ENCODE measurements around the gene ISG15.

The ISG15 gene

DNA sequence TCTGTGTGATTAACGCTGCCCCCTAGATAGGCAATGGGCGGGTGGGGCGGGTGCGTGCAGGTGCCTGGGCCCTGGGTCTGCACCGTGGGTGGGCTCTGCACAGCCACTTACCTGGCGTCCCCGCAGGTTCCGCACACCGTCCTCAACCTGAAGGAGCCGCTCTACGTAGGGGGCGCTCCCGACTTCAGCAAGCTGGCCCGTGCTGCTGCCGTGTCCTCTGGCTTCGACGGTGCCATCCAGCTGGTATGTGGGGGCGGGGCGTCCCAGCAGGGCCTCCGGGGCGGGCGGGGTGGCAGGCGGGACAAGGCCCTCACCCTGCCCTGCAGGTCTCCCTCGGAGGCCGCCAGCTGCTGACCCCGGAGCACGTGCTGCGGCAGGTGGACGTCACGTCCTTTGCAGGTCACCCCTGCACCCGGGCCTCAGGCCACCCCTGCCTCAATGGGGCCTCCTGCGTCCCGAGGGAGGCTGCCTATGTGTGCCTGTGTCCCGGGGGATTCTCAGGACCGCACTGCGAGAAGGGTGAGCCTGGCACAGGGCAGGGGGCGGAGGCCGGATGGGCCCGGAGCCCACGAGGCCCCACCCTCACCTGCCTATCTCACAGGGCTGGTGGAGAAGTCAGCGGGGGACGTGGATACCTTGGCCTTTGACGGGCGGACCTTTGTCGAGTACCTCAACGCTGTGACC, 38.0 kb downstream of the ISG15 start:
- DNase-seq (ENCODE audit: low read depth): no peak
- no peak overlapping the region for H3K4me3 ChIP-seq (ENCODE audit: low read length)
- TF ChIP-seq, protein P1, sequence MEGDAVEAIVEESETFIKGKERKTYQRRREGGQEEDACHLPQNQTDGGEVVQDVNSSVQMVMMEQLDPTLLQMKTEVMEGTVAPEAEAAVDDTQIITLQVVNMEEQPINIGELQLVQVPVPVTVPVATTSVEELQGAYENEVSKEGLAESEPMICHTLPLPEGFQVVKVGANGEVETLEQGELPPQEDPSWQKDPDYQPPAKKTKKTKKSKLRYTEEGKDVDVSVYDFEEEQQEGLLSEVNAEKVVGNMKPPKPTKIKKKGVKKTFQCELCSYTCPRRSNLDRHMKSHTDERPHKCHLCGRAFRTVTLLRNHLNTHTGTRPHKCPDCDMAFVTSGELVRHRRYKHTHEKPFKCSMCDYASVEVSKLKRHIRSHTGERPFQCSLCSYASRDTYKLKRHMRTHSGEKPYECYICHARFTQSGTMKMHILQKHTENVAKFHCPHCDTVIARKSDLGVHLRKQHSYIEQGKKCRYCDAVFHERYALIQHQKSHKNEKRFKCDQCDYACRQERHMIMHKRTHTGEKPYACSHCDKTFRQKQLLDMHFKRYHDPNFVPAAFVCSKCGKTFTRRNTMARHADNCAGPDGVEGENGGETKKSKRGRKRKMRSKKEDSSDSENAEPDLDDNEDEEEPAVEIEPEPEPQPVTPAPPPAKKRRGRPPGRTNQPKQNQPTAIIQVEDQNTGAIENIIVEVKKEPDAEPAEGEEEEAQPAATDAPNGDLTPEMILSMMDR (conservative IDR thresholded peaks at IDR 0.05; ENCODE audit: low read length): no peak

DNA sequence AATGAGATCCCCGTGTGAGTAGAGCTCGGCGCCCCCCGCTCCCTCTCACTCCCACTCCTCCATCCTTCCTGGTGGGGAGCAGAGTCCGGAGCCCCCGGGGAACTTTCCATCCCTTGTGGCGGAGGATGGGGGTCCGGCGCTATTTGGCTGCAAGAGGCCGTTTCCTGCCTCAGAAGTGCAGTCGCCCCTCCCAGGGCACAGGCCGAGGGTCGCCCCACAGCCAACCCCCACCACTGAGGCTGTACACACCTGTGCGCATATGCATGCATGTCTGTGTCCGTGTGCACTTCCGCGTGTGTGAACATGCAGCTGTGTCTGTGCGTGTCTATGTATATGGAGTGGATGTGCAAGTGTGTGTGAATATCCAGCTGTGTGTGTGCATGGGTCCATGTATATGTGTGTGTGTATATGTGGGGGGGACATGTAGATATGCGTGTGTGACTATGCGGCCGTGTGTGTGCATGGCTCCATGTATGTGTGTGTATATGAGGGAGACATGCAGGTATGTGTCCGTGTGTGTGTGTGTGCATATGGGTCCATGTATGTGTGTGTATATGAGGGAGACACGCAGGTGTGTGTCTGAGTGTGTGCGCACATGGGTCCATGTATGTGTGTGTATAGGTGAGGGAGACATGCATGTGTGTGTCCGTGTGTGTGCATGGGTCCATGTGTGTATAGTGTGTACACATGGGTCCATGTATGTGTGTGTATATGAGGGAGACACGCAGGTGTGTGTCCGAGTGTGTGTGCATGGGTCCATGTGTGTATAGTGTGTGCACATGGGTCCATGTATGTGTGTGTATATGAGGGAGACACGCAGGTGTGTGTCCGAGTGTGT, 38.9 kb downstream of the ISG15 start:
- DNase-seq (ENCODE audit: low read depth): no peak

DNA sequence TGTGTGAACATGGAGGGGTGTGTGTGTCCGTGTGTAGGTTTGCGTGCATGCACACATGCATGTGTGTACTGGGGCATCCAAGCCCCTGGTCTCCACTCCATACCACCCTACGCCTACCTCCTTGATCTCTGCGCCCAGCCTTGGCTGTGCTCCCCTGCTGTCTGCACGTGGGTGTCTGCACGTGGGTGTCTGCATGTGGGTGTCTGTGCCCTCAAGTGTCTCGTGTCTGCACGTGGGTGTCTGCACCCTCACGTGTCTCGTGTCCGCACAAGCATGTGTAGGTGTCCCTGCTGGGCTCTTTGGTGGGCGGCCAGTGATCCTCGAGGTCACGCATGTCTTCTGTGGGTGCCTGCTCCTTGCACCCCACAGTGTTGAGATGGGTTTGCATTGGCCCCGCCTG, 39.7 kb downstream of the ISG15 start:
- DNase-seq (ENCODE audit: low read depth): no peak
- TF ChIP-seq, protein P1 (conservative IDR thresholded peaks at IDR 0.05; ENCODE audit: low read length): no peak
- no peak overlapping the region for H3K4me3 ChIP-seq (ENCODE audit: low read length)

More for the DNA sequence above, 38.9 kb downstream of the ISG15 start:
- TF ChIP-seq, protein P1 (conservative IDR thresholded peaks at IDR 0.05; ENCODE audit: low read length): no peak
- H3K4me3 ChIP-seq (ENCODE audit: low read length): no peak overlapping the region

DNA sequence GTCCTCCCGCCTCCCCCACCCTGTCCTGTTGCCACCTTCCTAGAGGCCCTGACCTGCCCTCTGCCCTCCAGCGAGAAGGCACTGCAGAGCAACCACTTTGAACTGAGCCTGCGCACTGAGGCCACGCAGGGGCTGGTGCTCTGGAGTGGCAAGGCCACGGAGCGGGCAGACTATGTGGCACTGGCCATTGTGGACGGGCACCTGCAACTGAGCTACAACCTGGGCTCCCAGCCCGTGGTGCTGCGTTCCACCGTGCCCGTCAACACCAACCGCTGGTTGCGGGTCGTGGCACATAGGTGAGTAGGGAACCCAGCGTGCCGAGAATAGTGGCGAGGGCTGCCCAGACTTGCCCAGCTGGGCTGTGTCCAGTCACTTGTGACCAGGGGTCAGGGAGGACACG, 40.4 kb downstream of the ISG15 start:
- TF ChIP-seq, protein P1 (conservative IDR thresholded peaks at IDR 0.05; ENCODE audit: low read length): no peak
- no peak overlapping the region for H3K4me3 ChIP-seq (ENCODE audit: low read length)
- no peak for DNase-seq (ENCODE audit: low read depth)

DNA sequence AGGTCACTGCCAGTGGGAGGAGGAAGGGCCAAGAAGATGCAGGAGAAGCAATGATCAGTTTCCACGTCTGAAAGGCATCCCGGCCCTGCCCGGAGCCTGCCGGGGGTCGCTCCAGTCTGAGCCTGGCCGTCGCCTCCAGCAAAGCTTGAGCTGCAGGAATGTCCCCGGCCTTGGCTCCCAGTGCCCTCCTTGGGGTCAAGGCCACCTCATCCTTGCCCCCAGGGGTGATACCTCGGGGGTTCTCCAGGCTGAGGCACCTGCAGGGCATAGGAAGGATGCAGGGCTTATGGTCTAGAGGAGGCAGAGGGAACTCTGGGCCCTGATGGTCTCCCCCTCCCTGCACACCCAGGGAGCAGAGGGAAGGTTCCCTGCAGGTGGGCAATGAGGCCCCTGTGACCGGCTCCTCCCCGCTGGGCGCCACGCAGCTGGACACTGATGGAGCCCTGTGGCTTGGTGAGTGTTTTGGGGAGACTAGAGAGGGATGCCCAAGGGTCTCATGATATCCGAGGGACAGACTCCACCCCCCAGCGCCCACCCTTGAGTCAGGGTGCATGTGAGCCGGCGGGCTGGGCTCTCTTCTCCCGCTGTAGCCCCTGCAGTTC, 40.9 kb downstream of the ISG15 start:
- DNase-seq (ENCODE audit: low read depth): no peak
- TF ChIP-seq, protein P1 (conservative IDR thresholded peaks at IDR 0.05; ENCODE audit: low read length): no peak
- H3K4me3 ChIP-seq (ENCODE audit: low read length): no peak overlapping the region

DNA sequence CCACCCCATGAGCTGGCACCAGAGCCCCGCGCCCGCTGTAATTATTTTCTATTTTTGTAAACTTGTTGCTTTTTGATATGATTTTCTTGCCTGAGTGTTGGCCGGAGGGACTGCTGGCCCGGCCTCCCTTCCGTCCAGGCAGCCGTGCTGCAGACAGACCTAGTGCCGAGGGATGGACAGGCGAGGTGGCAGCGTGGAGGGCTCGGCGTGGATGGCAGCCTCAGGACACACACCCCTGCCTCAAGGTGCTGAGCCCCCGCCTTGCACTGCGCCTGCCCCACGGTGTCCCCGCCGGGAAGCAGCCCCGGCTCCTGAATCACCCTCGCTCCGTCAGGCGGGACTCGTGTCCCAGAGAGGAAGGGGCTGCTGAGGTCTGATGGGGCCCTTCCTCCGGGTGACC, 41.7 kb downstream of the ISG15 start:
- TF ChIP-seq, protein P1 (conservative IDR thresholded peaks at IDR 0.05; ENCODE audit: low read length): no peak
- H3K4me3 ChIP-seq (ENCODE audit: low read length): no peak overlapping the region
- no peak for DNase-seq (ENCODE audit: low read depth)
